ENCODE data around the gene GRID2. TPM values are rescaled to one million over a fixed set of nuclear protein-coding genes. Genes with fewer than 3 reads are reported as not detected.

The GRID2 gene
- total and polyA plus RNA-seq, 9 of the 15 experiments (the other 6 are each of a cell fraction or from before 2014, with no cell fraction given), result 0.04 TPM; not detected in 7

DNA sequence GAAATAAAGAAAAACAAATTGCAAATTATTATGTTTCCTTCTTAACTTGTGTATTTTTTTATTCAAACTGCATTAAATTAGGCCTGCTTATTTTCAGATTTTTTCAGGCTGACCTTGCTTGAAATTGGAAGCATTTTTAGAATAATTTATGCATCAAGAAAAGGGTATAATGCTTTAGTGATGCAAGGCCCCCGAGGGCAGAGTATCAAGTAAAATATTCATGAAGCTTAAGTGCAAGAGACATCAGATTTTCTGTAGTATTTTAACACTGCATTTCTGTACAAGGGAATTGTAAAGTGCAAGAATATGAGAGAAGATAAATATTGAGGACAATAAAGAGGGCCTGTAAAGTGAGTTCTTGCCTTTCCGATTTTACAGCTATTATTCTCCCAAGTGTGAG is 1039.0 kb downstream of the GRID2 start:
- Histone ChIP-seq H2AFZ (ENCODE audit: low read depth, low read length) (no peak overlapping the region), H3K4me1 (replicated peaks in 1 of 2; ENCODE audit: control insufficient read depth in 2 of 2, insufficient read depth in 2 of 2, low read length in 2 of 2) (no peaks in the 10 kb centered on the region), H3K9me1 (ENCODE audit: control insufficient read depth, insufficient read depth, low read length) (no peaks in the 10 kb centered on the region), H3K4me3 (no peak overlapping the region), H3K9me3 (replicated peaks; ENCODE audit: control insufficient read depth, insufficient read depth, low read depth, low read length) (no peaks in the 10 kb centered on the region; the same call in 1 of the 2 replicates), H3K27me3 (ENCODE audit: control insufficient read depth in 2 of 2, insufficient read depth in 2 of 2, low read length in 2 of 2) (no peaks in the 10 kb centered on the region), H3K36me3 (ENCODE audit: control insufficient read depth, insufficient read depth, low read length) (no peaks in the 10 kb centered on the region), H3K4me2 (ENCODE audit: insufficient read depth, low read length) (no peak overlapping the region), H3K79me2 (ENCODE audit: control insufficient read depth, insufficient read depth, low read length) (no peaks in the 10 kb centered on the region), H4K20me1 (replicated peaks; ENCODE audit: control insufficient read depth, insufficient read depth, low read length) (no peaks in the 10 kb centered on the region), H3K9ac (ENCODE audit: insufficient read depth in 1 of 2, low read depth in 2 of 2, low read length in 2 of 2) (no peak overlapping the region), H3K27ac (ENCODE audit: extremely low read depth, low read depth, low read length) (no peak overlapping the region)
- intact Hi-C loops (cut with micrococcal nuclease), result no loop called here
- no peak for TF ChIP-seq EP400 (IDR thresholded peaks at IDR 0.05)
- CTCF ChIA-PET (ENCODE audit: low intra/inter-chr PET ratio), result no interaction called here
- in situ Hi-C loops (cut with MboI), result no loop called here
- 0% methylated on average over 2 of the region's 2 CpGs for WGBS (ENCODE audit: insufficient coverage, low coverage, missing lambda C conversion rate)
- FAIRE-seq (no peak), DNase-seq (ENCODE audit: extremely low read depth in 1 of 4, low spot score in 3 of 4) (no peak), ATAC-seq (no peak)
- POLR2A ChIA-PET, result no interaction called here
- BruUV-seq (replicated peaks), result no TSS peak

DNA sequence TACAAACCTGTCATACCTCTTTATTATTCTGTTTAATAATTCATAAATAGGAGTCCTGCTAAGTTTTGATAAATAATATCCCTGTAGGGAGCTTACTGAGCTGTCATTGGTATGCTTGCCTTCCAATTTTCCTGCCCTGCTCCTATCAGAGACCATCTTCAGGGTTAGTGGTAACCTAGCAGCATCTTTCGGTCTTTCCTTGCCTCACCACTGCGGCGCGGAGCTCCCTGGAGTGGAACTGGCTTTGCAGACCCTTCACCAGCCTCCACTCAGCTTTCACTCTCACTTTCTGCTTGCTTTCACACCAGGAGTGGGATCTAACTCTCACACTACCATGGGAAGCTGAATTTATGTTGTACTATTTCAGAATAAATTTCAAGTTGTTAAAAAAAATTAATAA is 1043.1 kb downstream of the GRID2 start:
- WGBS (ENCODE audit: insufficient coverage, low coverage, missing lambda C conversion rate), result 0% methylated on average over 4 of the region's 4 CpGs
- Histone ChIP-seq H3K4me1 (replicated peaks in 1 of 2; ENCODE audit: control insufficient read depth in 2 of 2, insufficient read depth in 2 of 2, low read length in 2 of 2) (no peaks in the 10 kb centered on the region), H3K9me1 (ENCODE audit: control insufficient read depth, insufficient read depth, low read length) (no peaks in the 10 kb centered on the region), H3K9me3 (replicated peaks; ENCODE audit: control insufficient read depth, insufficient read depth, low read depth, low read length) (no peaks in the 10 kb centered on the region; the same call in 1 of the 2 replicates), H4K20me1 (replicated peaks; ENCODE audit: control insufficient read depth, insufficient read depth, low read length) (no peaks in the 10 kb centered on the region), H3K9ac (ENCODE audit: insufficient read depth in 1 of 2, low read depth in 2 of 2, low read length in 2 of 2) (no peak overlapping the region), H3K79me2 (ENCODE audit: control insufficient read depth, insufficient read depth, low read length) (no peaks in the 10 kb centered on the region), H3K36me3 (ENCODE audit: control insufficient read depth, insufficient read depth, low read length) (no peaks in the 10 kb centered on the region), H3K4me3 (no peak overlapping the region), H3K27me3 (ENCODE audit: control insufficient read depth in 2 of 2, insufficient read depth in 2 of 2, low read length in 2 of 2) (no peaks in the 10 kb centered on the region), H3K27ac (ENCODE audit: extremely low read depth, low read depth, low read length) (no peak overlapping the region), H2AFZ (ENCODE audit: low read depth, low read length) (no peak overlapping the region), H3K4me2 (ENCODE audit: insufficient read depth, low read length) (no peak overlapping the region)
- in situ Hi-C loops (cut with MboI) (no loop called here), intact Hi-C loops (cut with micrococcal nuclease) (no loop called here)
- ATAC-seq (no peak), FAIRE-seq (no peak), DNase-seq (ENCODE audit: extremely low read depth in 1 of 4, low spot score in 3 of 4) (no peak)
- CTCF ChIA-PET (ENCODE audit: low intra/inter-chr PET ratio), result no interaction called here
- no TSS peak for BruUV-seq (replicated peaks)
- TF ChIP-seq YY1 (IDR thresholded peaks at IDR 0.05; ENCODE audit: borderline replicate concordance in 1 of 3, control insufficient read depth in 1 of 3, extremely low read depth in 1 of 3, insufficient read depth in 3 of 3, insufficient read length in 1 of 3, insufficient replicate concordance in 2 of 3, low read depth in 1 of 3, low read length in 2 of 3) (no peak), BRF1 (IDR thresholded peaks at IDR 0.05; ENCODE audit: borderline replicate concordance, extremely low read depth, insufficient read length) (no peak), BHLHE40 (IDR thresholded peaks at IDR 0.05; ENCODE audit: low read length) (no peak), ZNF695 (CRISPR knock-in tag; IDR thresholded peaks at IDR 0.05) (no peak), ZKSCAN8 (CRISPR knock-in tag; IDR thresholded peaks at IDR 0.05) (no peak)
- TF ChIP-seq, protein P1, sequence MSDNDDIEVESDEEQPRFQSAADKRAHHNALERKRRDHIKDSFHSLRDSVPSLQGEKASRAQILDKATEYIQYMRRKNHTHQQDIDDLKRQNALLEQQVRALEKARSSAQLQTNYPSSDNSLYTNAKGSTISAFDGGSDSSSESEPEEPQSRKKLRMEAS (CRISPR knock-in tag; IDR thresholded peaks at IDR 0.05), result no peak
- POLR2A ChIA-PET, result no interaction called here
